Lower leg skin (tissue), 3 donors: Measurements from ENCODE around the gene MGARP.

Source experiments
- CTCF ChIP-seq, 3 donors: fragments of 450-650 bp; IDR thresholded peaks; one replicate each; pipeline ENCODE4 v1.5.1; 2016; ENCODE audit warnings: antibody characterized with exemption in 3 of 3, mild to moderate bottlenecking in 3 of 3, moderate library complexity in 2 of 3
- POLR2A ChIP-seq, 2 donors: fragments of 450-650 bp; IDR thresholded peaks; one replicate each; pipeline ENCODE4 v1.6.1; 2016 to 2017; ENCODE audit warnings: antibody characterized with exemption in 2 of 2, mild to moderate bottlenecking in 1 of 2, moderate library complexity in 1 of 2

GRCh38 chr4:139311909-139312308, 31.9 kb upstream of the MGARP start:
- TF ChIP-seq CTCF (IDR thresholded peaks at IDR 0.05) = no peak
- TF ChIP-seq POLR2A (IDR thresholded peaks at IDR 0.05) = no peak
